Gastroesophageal sphincter (tissue), 4 donors: ENCODE measurements around the gene PDCD2L. TPM values are rescaled to one million over a fixed set of nuclear protein-coding genes. Genes with fewer than 3 reads are reported as not detected.
"Not testable (repeated sequence)": the region's sequence is repeated elsewhere in the genome, so short reads cannot be mapped to it uniquely, and the experiment has no call there.

Experiments
- ATAC-seq: fragments of 150-250 bp; one replicate; pipeline ENCODE4 v1.9.1; 2016; ENCODE audit warnings: mild to moderate bottlenecking, moderate library complexity
- H3K27ac ChIP-seq, 4 donors: fragments of 200-600 bp; sonication (generic) in 3 of 4; 1 replicate in 3 of 4; 2 replicates in 1 of 4; pipeline ENCODE4 v1.5.1; 2016 to 2019
- H3K27me3 ChIP-seq: fragments of 200-600 bp; sonication (generic); one replicate; pipeline ENCODE4 v1.5.1; 2019
- H3K36me3 ChIP-seq, 2 donors: fragments of 200-600 bp; sonication (generic); one replicate each; pipeline ENCODE4 v1.5.1; 2019; ENCODE audit warnings: control low read depth in 1 of 2
- H3K4me1 ChIP-seq, 3 donors: fragments of 200-600 bp; sonication (generic); 1 replicate in 2 of 3; 2 replicates in 1 of 3; pipeline ENCODE4 v1.5.1; 2016 to 2019; ENCODE audit warnings: control low read depth in 2 of 3
- H3K4me3 ChIP-seq, 2 donors: fragments of 200-600 bp; sonication (generic); one replicate each; pipeline ENCODE4 v1.5.1; 2019; ENCODE audit warnings: mild to moderate bottlenecking in 1 of 2, moderate library complexity in 1 of 2
- H3K9me3 ChIP-seq, 3 donors: fragments of 200-600 bp; sonication (generic); one replicate each; pipeline ENCODE4 v1.5.1; 2017 to 2019; ENCODE audit warnings: control low read depth in 2 of 3
- EP300 ChIP-seq: sonication (generic); formaldehyde crosslinking; IDR thresholded peaks from one replicate; pipeline ENCODE4 v1.6.1; 2017; ENCODE audit warnings: antibody characterized with exemption, mild to moderate bottlenecking
- POLR2A ChIP-seq, 2 donors: fragments of 450-650 bp; IDR thresholded peaks; one replicate each; pipeline ENCODE4 v1.6.1; 2017; ENCODE audit warnings: antibody characterized with exemption in 2 of 2, mild to moderate bottlenecking in 2 of 2, moderate library complexity in 1 of 2
- POLR2AphosphoS5 ChIP-seq: sonication (generic); formaldehyde crosslinking; IDR thresholded peaks from one replicate; pipeline ENCODE4 v1.6.1; 2017; ENCODE audit warnings: antibody characterized with exemption
- WGBS, 2 donors: methylation state at CpG; one replicate each; pipeline ENCODE4 v1.1.5; 2018; ENCODE audit warnings: low coverage in 1 of 2; 5-methylcytosine and 5-hydroxymethylcytosine counted together
- total RNA-seq, 4 donors: library from RNA; depleted of rRNA; stranded (reverse); fragments of >200 nt; gene quantifications; one replicate each; pipeline ENCODE4 v1.1.0, GENCODE V29; 2016
- TF ChIP-seq, protein P1 (sequence below), 4 experiments: fragments of 200-600 bp in 2 of 4; fragments of 450-650 bp in 2 of 4; sonication (generic) in 1 of 4; IDR thresholded peaks; one replicate each; pipeline ENCODE4 v1.5.1; 2017 to 2019; ENCODE audit warnings: antibody characterized with exemption in 4 of 4, mild to moderate bottlenecking in 2 of 4, moderate library complexity in 2 of 4

Gene PDCD2L
- total RNA-seq, 4 donors from 2014 or later, result 8.2 to 19.8 (median 14.6) TPM

- H3K27me3 ChIP-seq, result no peaks in the 10 kb centered on the region
- H3K4me1 ChIP-seq, result peaks cover 0 to 67% (median 13%) of the 10 kb centered on the region in 3 donors
- H3K9me3 ChIP-seq, result no peaks in the 10 kb centered on the region
- WGBS, 2 donors, result 65 to 100% methylated on average over 1 to 4 of the region's 10 CpGs
- no peak for ATAC-seq
- peak overlapping the region in 3 of 4 donors; percentile 9 to 83 (median 80) for H3K27ac ChIP-seq
- TF ChIP-seq POLR2AphosphoS5 (no peak), EP300 (no peak), POLR2A (IDR thresholded peaks at IDR 0.05) (no peak)
- TF ChIP-seq, protein P1, sequence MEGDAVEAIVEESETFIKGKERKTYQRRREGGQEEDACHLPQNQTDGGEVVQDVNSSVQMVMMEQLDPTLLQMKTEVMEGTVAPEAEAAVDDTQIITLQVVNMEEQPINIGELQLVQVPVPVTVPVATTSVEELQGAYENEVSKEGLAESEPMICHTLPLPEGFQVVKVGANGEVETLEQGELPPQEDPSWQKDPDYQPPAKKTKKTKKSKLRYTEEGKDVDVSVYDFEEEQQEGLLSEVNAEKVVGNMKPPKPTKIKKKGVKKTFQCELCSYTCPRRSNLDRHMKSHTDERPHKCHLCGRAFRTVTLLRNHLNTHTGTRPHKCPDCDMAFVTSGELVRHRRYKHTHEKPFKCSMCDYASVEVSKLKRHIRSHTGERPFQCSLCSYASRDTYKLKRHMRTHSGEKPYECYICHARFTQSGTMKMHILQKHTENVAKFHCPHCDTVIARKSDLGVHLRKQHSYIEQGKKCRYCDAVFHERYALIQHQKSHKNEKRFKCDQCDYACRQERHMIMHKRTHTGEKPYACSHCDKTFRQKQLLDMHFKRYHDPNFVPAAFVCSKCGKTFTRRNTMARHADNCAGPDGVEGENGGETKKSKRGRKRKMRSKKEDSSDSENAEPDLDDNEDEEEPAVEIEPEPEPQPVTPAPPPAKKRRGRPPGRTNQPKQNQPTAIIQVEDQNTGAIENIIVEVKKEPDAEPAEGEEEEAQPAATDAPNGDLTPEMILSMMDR (IDR thresholded peaks at IDR 0.05), result no peak
- H3K36me3 ChIP-seq, result peaks cover 0 to 56% of the 10 kb centered on the region in 2 donors
- H3K4me3 ChIP-seq, result peak overlapping the region in 1 of 2 donors; percentile 64
These were observed 37.2 kb upstream of the PDCD2L start for GRCh38 chr19:34366738-34367623.

DNA sequence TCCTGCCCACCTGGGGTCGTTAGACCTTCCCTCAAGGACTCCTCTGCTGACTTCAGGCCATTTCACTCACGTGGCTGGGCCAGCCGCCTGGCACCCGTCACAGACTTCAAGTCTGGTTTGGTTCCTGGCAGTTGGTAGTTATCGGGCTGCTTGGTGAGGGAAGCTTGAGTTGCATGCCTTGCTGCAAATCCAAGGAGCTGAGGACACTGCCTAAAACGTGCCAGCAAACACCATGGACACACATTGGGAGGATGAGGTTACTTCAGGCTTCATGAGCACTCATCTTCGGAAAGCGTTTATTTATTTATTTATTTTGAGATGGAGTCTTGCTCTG is 36.6 kb upstream of the PDCD2L start:
- H3K27me3 ChIP-seq, result no peaks in the 10 kb centered on the region
- peaks cover 0 to 62% of the 10 kb centered on the region in 2 donors for H3K36me3 ChIP-seq
- ATAC-seq, result no peak
- peaks cover 0 to 67% (median 13%) of the 10 kb centered on the region in 3 donors for H3K4me1 ChIP-seq
- H3K4me3 ChIP-seq, result no peak overlapping the region
- no peaks in the 10 kb centered on the region for H3K9me3 ChIP-seq
- WGBS, 2 donors, result 92% methylated on average over 2 of the region's 8 CpGs; no CpG with 5 or more reads in 1 of the 2 donors
- TF ChIP-seq EP300 (no peak), POLR2AphosphoS5 (no peak), POLR2A (IDR thresholded peaks at IDR 0.05) (no peak)
- TF ChIP-seq, protein P1 (IDR thresholded peaks at IDR 0.05), result no peak
- H3K27ac ChIP-seq, result peak overlapping the region in 2 of 4 donors; percentile 13 to 83

DNA sequence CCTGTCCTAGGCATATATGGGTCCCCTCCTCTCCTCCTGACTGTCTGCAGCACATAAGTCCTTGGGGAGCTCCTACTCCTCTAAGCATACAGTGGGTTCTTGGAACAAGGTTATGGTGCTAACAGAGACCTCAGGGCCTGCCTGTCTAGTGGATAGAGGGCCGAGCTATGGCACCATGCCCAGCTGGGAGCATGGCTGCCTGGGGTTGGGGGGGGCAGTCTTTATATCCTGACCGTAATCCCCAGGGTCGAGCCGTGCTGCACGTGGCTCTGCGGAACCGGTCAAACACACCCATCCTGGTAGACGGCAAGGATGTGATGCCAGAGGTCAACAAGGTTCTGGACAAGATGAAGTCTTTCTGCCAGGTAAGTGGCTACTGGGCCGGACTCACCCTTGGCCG is 35.9 kb upstream of the PDCD2L start:
- Histone ChIP-seq H3K36me3 (peaks cover 0 to 69% of the 10 kb centered on the region in 2 donors), H3K9me3 (no peaks in the 10 kb centered on the region), H3K4me3 (no peak overlapping the region), H3K4me1 (peaks cover 0 to 67% (median 13%) of the 10 kb centered on the region in 3 donors), H3K27me3 (no peaks in the 10 kb centered on the region), H3K27ac (peak overlapping the region in 1 of 4 donors; percentile 13)
- WGBS, 2 donors, result 40% methylated on average over 1 of the region's 10 CpGs; no CpG with 5 or more reads in 1 of the 2 donors
- TF ChIP-seq POLR2AphosphoS5 (no peak), POLR2A (IDR thresholded peaks at IDR 0.05) (no peak), EP300 (no peak)
- TF ChIP-seq, protein P1 (IDR thresholded peaks at IDR 0.05), result no peak
- no peak for ATAC-seq

DNA sequence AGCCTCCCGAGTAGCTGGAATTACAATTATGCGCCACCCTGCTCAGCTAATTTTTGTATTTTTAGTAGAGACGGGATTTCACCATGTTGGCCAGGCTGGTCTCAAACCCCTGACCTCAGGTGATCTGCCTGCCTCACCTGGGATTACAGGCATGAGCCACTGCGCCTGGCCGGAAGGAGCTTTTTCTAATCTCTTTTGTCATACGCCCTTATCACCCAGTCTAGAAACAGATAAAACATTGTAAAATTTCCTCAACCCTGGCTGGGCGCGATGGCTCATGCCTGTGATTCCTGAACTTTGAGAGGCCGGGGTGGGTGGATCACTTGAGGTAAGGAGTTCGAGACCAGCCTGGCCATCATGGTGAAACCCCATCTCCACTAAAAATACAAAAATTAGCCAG is 35.0 kb upstream of the PDCD2L start:
- H3K4me3 ChIP-seq, ATAC-seq, H3K9me3 ChIP-seq, H3K27ac ChIP-seq, H3K27me3 ChIP-seq: not testable (repeated sequence)
- peaks cover 0 to 63% (median 13%) of the 10 kb centered on the region in 3 donors for H3K4me1 ChIP-seq
- 88% methylated on average over 5 of the region's 10 CpGs; no CpG with 5 or more reads in 1 of the 2 donors for WGBS, 2 donors
- H3K36me3 ChIP-seq, result peaks cover 0 to 77% of the 10 kb centered on the region in 2 donors

- Histone ChIP-seq H3K36me3 (peaks cover 0 to 87% of the 10 kb centered on the region in 2 donors), H3K4me1 (peaks cover 0 to 58% (median 13%) of the 10 kb centered on the region in 3 donors), H3K27ac (no peak overlapping the region), H3K9me3 (no peaks in the 10 kb centered on the region), H3K27me3 (no peaks in the 10 kb centered on the region), H3K4me3 (no peak overlapping the region)
- no peak for TF ChIP-seq EP300
- no peak for TF ChIP-seq POLR2AphosphoS5
- no peak for TF ChIP-seq POLR2A (IDR thresholded peaks at IDR 0.05)
- TF ChIP-seq, protein P1 (IDR thresholded peaks at IDR 0.05), result no peak
- ATAC-seq, result no peak
- WGBS, 2 donors, result 80% methylated on average over 1 of the region's 8 CpGs; no CpG with 5 or more reads in 1 of the 2 donors
These were observed 34.1 kb upstream of the PDCD2L start for GRCh38 chr19:34370117-34370516.
